IPS DF 19.7 (cell line): Measurements from ENCODE around the gene CD96.
"Not testable (repeated sequence)": the region's sequence is repeated elsewhere in the genome, so short reads cannot be mapped to it uniquely, and the experiment has no call there.

ENCODE experiments used
- DNase-seq: peaks from one replicate; pipeline ENCODE4 v3.0.0-alpha.2; 2013; ENCODE audit warnings: low read depth, low spot score

Gene CD96

GRCh38 chr3:111541911-111542483, at the start of gene CD96:
CD96 (plus strand) TSS chr3:111542197; CDS start chr3:111542249, 52 bp downstream.
- DNase-seq: no peak

GRCh38 chr3:111493276-111493675, 48.7 kb upstream of the CD96 start:
- DNase-seq: no peak

DNA sequence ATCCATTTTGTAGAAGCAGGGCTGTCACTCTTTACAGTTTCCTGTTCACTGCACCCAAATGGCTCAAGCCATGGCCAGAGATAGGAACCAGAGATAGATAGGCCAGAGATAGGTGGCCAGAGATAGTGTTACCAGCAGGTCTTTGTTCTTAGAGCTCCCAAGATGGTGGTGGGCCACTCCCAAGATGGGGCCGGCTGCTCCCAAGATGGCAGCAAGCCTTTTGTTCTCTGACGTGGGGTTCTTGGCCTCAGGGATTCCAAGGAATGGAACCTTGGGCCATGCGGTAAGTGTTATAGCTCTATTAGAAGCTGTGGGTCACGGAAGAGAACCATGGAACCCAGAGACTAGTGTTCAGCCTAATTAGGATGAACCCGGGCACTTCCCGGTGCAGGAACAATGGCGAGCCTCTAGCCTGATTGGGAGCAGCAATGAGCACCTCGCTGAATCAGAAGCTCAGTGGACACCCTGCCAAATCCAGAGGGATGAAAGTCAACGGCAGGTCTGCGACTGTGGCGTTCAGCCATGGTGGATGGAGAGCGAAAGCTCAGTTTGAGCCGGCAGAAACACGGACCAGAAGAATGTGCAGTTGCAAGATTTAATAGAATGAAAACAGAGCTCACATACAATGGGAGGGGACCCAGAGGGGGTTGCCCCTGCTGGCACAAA, 45.0 kb upstream of the CD96 start:
- no peak for DNase-seq

DNA sequence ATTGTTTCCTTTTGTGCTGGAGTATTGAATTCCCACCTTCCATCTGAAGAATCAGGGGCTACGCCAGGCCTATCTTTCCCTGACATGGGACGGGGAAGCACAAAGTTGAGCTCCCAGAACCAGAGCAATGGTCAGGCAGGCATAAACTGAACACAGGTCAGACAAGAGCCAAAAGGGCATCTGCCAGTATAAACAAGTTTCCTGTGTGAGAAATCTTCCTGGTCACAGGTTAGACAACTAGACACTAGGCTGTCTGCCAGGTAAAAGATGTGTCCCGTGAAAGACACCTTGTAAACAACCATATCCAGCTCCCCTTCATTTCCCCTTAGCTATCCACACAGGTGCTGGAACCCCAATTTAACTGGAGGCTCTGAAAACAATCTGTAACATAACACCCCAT, 44.0 kb upstream of the CD96 start:
- DNase-seq: no peak

- no peak for DNase-seq
Measured at GRCh38 chr3:111506435-111506834, 35.6 kb upstream of the CD96 start.

DNA sequence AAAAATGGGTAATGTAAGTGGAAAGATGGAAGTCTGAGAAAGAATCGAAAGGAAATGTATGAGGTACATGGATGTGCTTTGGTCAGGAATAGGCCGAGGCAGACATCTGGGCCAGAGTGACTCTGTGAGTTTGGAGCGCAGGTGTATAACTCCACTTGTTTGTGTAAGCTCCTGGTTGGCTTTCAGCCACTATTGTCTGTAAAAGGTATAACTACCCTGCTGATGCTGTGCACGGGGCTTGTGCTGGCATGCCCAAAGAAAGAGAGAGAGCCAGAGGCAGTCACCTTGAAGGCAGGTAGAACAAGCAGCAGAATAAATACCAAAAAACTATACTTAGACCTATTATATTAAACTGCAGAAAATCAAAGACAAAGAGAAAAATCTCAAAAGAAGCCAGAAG, 32.7 kb upstream of the CD96 start:
- no peak for DNase-seq

DNA sequence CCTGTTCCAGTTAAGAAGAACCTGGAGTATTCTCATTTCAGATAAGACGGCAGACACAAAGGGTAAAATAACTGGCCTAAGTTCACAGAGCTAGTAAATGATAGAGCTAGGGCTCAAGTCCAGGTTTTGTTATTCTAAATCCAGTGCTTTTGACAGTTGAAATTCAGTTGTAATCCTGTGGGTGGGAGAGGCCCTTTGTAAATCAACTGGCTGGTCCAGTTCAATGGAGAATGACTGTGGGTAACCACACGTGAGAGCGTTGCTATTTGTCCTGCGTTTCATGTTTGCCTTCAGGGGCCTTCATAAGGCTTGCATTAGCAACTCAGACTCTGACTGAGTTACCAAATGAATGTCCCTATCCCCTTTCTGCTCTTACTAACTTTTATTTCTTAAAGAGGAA, 24.2 kb upstream of the CD96 start:
- no peak for DNase-seq

DNA sequence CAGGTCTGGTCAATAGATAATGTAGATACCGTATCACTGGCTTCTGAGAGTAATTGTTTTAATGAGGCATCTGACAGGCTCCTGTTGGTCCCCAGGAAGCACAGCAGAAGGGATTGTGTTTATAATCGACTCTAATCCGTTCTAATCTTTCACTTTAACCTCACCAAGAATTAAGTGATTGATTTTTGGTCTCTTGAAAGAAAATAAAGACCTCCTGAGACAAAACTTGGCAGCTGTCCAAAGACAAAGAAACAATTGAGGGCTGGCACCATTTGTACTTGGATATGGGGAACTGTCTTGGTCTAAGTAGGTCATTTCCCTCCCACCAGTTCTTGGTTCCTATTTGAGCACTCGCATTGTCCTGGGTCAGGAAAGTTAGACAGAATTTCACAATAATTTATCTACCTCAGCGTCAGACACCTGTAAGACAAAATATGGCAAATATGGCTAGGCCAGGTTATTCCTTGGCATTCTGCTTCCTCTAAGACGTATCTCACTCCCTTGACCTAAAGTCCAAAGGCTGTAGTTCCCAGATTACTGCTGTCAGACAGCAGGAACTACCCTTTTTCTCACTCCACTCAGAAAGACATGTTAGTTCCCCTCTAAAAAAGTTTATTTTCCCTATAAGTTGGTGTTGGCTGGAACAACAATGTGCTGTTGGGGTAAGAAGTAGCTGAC, 22.7 kb upstream of the CD96 start:
- no peak for DNase-seq

DNA sequence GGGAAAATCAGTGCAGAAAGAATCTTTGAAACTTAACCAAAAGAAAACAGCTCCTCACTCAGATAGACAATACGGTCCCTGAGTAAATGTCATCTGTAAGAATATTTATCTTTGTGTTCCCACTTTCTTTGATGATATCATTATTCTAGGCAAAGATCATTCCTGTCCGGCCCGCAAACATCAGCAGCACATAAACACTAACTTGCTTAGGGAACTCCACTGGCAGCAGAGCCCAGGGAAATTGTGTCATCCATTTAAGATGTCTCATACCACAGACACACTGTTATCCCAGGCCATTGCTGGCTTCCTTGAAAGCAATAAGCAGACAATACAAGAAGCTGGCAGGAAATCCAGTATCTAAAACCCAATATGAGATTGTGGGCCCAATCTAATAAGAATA, 20.1 kb upstream of the CD96 start:
- no peak for DNase-seq

- DNase-seq: not testable (repeated sequence)
Measured at GRCh38 chr3:111524486-111524885, 17.5 kb upstream of the CD96 start.

DNA sequence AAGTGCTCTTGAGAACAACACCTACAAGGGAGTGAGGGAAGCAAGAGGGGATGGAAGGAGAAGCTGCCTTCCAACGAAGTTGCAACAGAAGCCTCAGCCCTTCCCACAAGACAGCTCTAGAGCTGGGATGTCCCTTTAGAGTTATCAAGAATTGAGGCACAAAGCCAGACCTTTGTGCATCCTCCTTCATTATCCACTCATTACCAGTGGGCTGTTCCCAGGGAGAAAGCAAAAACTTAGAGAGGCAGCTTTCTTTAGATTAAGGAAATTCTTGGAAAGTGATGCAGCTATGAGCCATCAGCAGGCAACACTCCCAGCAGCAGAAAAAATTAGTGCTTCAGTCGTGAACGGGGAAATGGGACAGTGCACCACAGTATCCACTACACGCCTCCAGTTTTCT, 10.6 kb upstream of the CD96 start:
- DNase-seq: no peak

DNA sequence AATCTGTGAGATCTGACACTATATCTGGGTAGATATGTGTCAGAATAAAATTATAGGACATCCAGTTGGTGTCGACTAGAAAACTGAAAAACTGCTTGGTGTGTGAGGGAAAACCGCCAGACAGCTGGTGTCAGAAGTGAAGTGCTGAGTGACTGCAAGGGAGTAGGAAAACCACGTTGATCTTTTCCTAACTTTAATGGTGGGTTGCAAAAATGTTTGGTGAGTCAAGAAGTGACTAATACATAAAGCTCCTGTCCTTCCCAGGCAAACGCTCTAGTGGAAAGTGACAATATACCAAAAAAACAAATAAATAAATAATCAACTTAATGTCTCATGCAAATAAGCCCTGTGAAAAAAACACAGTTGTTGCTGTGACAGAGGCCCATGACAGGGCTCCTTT, 7.3 kb upstream of the CD96 start:
- DNase-seq: no peak

DNA sequence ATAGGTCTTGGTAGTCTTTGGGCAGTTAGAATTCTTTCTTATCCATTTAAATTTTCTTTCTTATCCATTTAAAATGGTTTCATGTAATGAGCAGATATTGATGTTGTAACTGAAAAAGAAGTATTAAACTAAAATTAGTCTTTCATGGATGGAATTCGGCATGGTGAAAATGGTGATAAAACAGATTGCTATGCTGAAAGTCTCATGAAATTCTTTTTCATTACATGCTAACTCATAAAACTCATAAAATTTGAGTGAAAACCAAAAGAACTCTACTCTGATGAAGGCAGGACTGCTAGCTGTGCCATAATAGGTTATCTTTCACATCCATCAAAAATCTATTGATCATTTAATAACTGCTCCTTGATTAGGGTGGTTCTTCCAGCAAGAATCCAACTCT, 3.9 kb upstream of the CD96 start:
- DNase-seq: no peak

DNA sequence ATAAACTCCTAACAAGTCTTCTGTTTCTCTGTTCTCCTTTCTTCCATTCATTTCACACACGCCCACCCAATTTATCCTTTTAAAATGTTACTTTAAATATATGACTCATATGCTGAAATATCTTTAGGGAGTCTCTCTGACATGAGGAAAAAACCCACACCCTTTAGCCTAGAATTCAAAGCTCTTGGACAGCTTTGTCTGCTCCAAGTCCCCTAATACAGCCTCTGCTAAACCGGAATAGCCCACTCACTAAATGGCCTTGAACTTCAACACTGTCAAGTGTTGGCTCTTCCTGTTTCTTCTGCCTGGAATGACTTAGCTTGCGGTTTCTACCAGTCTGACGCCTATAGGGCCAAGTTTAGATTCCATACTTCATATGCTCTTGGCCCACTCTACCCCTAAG, 3.3 kb upstream of the CD96 start:
- DNase-seq: no peak

GRCh38 chr3:111539351-111540331, 2.4 kb upstream of the CD96 start:
- DNase-seq: no peak

GRCh38 chr3:111541391-111541790, 606 bp upstream of the CD96 start:
- DNase-seq: no peak

GRCh38 chr3:111542611-111543300, 759 bp downstream of the CD96 start:
- DNase-seq: no peak

DNA sequence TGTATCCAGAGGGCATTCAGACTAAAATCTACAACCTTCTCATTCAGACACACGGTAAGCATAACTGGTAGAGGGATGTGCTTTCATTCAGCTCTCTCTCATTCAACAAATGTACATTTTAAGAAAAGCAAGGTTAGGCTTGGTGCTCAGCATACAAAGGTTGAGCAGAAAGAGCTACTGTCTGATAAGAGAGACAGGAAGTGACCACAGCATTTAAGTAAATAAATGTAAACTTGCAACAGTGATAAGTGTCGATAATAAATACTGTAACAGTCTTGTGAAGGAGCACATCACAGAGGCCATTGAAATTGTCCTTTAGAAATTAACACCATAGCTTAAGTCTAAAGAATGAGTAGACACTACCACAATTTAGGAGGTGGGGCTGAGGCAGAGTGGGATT, 3.4 kb downstream of the CD96 start:
- no peak for DNase-seq

GRCh38 chr3:111547631-111548030, 5.6 kb downstream of the CD96 start:
- no peak for DNase-seq

- no peak for DNase-seq
Measured at GRCh38 chr3:111548092-111548491, 6.1 kb downstream of the CD96 start.

DNA sequence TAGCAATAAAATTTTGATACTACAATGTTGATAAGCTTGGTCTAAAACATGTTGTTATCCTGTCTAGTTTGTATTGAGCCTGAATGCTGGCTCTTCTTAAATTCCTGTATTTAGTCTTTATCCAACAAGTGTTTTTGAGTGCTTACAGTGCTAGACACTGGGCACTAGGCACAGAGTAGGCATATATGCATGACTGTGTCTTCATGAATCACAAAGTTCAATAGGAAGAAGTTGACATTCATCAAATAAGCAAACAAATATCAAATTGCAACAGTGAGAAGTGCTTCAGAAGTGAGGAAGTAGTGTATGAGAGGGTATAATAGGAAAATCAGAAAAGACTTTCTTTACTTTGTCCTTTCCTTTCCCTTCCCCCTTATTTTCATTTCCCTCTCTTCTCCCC, 6.8 kb downstream of the CD96 start:
- DNase-seq: no peak
